T-helper 22 cell (primary cell): ENCODE data around the gene DDOST.

Experiments used
- DNase-seq: peaks from one replicate; pipeline ENCODE4 v3.0.0-alpha.2; 2020; ENCODE audit warnings: low read depth

Gene DDOST

DNA sequence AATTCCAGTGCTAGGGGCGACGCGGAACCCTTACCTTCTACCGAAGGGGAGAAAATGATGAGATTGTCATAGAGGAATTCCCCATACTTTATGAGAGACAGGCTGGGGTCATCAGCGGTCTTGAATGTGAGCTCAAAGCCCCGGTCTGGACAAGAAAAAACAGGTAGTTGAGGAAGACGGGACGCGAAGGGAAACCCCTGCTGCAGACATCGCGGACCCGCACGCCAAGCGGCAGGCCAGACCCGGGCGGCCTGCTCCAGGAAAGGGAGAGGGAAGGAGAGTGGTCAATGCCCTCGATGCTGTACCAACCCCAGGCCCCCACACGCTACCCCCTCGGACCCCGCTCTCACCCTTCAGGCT lies 342 bp downstream of the DDOST start:
- DNase-seq, result no peak

DNA sequence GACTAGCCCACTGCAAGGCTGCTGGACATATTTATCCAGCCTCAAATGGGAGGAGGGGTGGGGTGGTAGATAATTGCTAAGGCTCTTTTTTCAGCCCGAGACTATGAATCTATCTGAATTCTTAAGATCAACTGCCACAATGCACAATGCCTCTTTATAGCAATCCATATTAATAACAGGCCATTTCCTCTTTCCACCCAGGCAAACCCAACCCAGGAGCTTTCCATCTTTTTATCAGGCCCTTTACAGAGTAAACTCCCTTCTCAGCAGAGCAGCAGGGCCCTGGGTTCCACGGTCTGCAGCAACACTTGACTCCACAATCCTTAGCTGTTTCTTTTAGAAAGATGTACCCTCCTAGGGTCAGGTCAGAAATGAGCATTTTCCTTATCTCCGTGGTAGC lies 806 bp downstream of the DDOST start:
- no peak for DNase-seq

DNA sequence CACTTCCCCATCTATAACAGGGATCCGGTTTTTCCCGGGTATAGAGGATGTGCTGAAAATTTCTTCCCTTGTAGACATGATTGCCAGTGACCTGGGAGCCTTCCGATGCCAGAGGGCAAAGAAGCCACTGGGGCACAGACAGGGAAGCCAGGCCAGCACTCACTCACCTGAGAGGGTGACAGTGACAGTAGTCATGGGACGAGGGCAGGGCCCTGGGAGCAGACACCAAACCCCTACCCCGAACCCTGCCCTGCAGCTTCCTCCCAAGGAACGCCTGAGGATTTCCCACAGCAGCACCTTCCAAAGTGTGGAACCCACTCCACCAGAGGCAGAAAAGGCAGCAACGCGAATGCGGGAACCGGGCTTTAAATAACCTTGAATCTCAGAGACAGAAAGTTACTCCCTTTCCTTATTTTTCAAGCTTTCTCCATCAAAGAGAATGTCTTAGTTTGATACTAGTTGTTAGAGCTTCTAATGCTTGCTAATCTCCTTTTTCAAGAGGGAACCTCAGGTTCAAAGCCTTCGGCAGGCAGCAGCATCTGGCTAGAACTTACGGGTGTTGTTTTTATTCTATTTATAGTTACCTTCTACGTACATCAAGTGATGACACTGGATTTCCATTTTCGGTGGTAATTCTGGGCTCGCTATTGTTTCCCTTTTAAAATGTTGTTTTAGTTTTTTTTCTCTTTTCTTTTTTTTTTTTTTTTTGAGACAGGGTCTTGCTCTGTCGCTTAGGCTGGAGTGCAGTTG lies 2.8 kb downstream of the DDOST start:
- no peak for DNase-seq

DNA sequence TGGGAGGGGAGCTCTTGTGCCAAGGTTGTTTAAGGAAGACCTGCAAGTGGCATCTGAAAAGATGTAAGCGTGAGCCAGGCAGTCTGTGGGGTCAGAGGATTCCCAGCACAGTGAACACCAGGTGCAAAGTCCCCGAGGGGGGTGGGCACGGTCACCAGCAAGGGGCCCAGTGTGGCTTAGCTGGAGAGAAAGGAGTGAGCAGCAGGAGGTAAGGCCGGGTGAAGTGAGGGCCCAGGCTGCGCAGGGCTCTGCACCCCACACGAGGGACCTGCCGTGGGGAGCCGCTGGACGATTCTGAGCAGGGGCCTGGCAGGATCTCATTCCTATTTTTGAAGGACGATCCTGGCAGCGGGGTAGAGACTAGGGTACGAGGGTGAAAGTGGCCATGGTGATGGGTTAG lies 4.1 kb downstream of the DDOST start:
- DNase-seq, result no peak

DNA sequence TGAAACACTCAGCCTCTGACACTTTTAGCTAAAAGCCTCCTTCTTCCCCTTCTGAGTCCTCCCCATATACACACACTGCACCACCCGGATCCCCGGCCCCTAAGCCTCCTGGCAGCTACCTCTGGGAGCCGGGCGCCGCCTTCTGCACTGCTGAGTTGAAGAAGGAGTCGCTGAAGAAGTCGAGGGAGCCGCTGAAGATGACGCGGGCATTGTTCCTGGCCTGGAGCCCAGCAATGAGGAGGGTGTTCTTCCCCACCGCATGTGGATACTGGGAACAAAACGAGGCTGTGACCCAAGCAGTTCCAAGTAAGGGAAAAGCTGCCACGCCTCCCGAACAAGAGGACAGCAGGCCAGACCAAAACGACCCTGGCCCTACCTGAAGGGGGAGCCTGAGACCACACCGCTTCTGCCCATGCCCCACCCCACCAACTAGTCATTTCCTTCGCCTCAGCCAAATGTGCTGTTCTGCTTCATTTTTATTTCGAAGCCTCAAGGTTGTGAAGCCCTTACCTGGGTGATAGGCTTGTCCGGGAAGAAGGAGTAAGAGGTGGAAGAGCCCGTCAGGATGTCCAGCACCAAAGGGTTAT lies 7.0 kb downstream of the DDOST start:
- no peak for DNase-seq

DNA sequence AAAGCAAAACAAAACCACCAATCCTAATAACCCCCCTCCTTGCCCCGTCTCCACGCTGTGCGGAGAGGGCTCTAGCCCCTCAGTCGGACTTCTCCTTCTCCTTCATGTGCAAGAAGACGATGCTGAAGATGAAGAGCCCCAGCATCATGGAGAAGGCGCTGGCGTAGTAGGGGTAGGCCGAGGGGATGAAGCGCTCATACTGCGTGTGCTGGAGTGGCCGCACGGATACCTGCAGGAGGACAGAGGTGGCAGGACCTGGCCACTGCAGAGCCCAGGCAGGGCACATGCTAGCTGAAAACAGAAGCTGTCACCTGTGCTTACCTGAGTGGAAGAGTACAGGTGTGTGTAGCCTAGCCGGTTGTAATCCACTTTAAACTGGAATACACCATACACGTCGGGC lies 8.9 kb downstream of the DDOST start:
- DNase-seq, result no peak

DNA sequence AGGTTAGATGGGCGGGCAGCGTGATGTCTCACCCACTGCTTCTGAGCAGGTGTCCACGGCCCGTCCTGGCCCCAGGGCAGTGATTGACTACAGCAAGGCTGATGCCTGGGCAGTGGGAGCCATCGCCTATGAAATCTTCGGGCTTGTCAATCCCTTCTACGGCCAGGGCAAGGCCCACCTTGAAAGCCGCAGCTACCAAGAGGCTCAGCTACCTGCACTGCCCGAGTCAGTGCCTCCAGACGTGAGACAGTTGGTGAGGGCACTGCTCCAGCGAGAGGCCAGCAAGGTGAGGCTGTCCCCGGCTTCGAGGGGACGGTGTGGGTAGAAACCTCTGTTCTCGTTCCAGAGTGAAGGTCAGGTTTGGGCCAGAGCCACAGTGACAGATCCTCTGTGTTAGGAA lies 12.2 kb downstream of the DDOST start:
- no peak for DNase-seq

DNA sequence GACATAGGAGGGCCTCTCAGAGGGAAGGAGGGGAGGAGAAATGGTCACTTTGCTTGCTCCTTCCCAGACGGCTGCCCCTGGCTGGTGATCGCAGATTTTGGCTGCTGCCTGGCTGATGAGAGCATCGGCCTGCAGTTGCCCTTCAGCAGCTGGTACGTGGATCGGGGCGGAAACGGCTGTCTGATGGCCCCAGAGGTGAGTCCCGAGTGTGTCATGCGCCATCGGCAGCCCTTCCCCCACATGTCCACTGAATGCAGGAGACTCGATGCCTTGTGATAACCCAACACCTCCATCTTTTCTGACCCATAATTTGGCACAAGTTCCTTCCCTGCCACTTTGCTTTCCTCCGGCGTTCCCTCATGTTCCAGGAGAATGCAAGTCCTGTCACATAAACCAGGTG lies 12.7 kb downstream of the DDOST start:
- no peak for DNase-seq

DNA sequence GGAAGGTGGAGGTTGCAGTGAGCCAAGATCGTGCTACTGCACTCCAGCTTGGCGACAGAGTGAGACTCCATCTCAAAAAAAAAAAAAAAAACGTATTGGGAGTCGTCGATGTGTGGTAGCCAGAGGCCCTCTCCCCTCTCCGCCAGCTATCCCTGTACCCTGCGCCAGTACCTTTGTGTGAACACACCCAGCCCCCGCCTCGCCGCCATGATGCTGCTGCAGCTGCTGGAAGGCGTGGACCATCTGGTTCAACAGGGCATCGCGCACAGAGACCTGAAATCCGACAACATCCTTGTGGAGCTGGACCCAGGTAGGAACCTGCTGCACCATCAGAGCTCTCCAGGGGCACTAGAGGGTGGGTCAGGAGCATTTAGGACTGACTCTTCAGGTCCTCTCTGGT lies 15.8 kb downstream of the DDOST start:
- DNase-seq, result no peak

DNA sequence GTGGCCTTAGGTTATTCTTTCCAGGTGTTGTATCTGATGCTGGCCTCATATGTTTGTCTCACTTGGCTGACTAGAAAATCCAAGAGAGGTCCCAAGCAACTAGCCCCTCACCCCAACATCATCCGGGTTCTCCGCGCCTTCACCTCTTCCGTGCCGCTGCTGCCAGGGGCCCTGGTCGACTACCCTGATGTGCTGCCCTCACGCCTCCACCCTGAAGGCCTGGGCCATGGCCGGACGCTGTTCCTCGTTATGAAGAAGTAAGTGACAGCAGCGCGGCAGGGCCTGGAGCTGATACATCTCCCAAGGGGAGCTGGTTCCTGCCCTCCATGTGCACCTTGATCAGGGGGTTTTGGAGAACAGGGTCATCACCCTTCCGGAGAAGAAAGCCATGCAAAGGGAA lies 16.8 kb downstream of the DDOST start:
- DNase-seq, result no peak

DNA sequence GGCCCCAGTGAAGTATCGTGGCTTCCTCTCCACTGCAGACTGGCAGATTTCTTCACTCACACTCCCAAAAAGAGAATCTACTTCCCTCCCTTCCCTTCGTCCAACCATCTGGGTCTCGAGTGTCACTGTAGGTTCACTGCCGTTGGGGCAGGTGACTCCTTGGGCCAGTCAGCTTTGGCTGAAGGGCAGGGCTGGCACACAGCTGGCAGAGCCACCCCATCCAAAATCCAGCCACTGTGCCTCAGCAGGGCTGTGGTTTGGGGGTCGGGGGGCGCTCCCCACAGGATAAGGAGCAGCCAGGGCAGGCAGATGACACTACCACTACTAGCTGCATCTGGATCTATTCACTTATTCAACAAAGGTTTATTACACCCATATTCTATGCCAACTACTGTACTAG lies 18.1 kb downstream of the DDOST start:
- no peak for DNase-seq

DNA sequence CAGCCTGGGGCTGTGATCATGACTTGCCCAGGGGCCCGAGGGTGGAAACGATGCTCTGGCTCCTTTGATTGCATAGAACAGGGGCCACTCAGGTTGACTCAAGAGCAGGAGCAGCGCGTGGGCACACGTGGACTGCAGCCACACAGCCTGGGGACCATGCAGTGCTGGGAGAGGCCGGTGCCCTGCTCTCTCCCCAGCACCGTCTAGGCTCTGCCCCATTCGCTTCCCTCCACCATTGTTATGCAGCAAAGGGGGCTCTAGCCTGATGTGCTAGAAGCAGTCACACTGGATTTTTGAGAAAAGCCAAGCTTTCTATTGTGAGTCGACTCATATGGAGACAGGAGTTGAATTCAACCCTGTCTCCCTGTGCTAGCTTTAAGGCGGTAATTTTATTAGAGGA lies 19.2 kb downstream of the DDOST start:
- no peak for DNase-seq

DNA sequence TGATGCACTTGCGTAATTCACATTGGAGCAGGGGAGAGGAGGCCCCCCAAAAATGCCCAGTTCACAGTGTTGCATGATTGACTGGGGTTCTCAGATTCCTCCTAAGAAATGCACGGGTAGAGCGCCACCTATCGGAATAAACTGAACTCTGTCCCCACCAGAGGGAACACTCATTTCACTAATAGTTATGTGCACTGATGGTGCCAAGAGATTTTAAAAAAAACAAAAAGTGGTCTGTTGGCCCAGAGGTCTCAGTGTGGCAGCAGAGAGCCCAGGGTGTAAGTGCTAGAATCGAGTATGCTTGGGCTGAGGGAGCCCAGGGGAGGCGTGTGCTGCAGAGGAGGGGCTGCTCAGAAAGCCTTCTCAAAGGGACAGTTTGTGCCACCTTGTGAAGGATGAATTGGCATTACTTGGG lies 21.0 kb downstream of the DDOST start:
- no peak for DNase-seq

DNA sequence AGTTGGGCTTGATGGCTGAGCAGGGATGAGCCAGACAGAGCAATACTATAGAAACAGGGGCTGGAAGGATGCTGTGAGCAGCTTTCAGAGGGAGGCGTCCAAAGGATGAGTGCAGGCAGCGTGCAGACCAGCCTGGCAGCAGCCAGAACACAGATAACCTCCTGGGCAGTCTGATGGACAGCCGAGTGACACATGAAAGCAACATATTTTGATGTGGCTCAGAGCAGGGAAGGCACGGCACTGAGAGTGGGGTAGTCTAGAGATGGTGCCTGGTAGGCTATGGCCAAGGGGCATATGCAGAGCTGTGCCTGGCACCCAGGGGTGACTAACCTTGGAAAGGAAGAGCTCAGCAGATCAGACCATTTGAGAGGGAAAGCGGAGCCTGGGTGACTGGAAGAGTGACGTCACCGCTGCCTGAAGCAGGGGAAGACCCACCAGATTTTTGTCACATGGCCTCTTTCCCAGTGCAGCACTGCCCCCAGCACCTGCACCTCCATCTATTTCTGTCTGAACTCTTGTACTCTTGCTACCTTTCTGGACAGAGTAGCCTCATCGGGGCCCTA lies 24.3 kb downstream of the DDOST start:
- no peak for DNase-seq

DNA sequence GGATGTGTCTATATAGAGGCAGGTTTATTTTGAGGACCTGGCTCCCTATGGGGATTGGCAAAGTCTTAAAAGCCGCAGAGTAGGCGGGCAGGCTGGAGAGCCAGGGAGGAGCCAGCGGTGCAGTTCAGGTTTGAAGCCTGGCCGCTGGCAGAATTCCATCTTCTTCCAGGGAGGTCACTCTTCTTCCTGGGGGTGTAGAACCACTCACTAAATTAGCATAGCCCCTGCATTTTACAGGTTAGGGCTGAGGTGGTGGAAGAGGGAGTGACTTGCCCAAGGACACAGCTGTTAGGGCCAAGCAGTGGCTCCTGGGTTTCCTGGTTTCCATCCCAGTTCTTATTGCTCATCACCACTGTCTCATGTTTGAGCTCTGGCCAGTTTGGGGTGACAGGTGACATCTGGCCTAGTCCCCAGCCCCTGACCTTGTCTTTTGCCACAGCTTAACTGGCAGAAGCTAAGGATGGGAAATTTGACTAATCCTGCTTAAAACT lies 26.5 kb downstream of the DDOST start:
- no peak for DNase-seq

DNA sequence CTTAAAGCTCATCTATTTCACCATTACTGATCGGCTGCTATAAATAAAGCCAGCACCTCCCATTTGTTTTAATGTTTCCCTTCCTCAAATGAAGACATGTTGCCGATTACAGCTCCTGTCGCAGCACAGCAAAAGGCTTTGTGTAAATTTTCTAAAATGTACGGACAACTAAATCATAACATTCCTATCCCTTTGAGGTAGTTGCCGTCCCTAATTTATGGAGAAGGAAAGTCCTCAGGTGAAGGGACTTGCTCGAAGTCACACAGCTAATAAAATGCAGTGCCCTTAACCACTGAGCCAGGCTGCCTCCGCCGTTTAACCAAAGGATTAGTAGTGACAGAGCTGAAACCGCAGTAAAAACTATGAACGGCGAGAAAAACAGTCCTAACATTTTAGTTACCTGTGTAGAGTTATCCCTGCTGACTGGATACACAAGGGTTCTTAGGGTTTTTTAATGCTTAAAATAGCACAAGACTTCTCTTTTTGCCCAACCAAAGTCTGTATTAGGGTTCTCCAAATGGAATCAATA lies 27.0 kb downstream of the DDOST start:
- DNase-seq, result no peak

DNA sequence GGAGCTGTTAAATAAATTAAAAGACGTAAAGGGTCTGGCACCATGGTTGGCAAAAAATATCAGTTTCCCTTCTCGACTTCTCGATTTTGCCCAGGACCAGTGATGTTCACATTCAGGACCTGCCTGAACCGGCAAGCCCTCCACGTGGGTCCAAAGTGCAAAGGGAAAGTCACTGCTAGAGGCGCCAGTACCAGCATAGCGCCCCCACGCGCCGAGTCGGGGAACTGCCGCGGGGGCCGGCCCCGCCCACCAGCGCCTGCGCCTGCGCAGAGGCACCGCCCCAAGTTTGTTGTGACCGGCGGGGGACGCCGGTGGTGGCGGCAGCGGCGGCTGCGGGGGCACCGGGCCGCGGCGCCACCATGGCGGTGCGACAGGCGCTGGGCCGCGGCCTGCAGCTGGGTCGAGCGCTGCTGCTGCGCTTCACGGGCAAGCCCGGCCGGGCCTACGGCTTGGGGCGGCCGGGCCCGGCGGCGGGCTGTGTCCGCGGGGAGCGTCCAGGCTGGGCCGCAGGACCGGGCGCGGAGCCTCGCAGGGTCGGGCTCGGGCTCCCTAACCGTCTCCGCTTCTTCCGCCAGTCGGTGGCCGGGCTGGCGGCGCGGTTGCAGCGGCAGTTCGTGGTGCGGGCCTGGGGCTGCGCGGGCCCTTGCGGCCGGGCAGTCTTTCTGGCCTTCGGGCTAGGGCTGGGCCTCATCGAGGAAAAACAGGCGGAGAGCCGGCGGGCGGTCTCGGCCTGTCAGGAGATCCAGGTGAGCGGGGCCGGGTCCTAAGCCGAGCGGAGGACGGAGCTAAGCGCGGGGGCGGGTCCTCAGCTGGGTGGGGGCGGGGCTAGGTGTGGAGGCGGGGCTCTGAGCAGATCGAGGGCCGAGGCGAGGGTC lies 27.7 kb downstream of the DDOST start, which contains the start of gene PINK1:
Gene PINK1 (plus strand): TSS at position 269 of the 875 bp plus-strand sequence. CDS start 91 bp downstream, at position 360.
- peak; percentile 61 for DNase-seq

DNA sequence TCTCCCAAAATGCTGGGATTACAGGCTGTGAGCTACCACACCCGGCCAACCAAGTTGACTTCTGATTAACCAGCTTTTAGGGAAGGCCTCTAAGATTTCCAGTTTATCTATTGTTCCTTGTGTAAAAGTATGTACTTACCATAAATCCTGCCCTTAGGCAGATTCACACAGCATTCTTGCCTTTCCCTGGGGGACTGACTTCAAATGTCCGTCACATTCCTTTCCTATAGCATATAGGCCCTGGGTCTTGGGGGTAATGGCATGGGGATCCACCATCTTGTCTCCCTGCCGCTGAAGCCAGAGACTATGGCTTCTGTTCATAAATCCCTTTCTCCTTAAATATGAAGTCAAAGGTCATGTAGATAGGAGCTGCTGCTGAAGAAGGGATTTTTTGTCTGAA lies 28.8 kb downstream of the DDOST start:
- DNase-seq, result no peak

DNA sequence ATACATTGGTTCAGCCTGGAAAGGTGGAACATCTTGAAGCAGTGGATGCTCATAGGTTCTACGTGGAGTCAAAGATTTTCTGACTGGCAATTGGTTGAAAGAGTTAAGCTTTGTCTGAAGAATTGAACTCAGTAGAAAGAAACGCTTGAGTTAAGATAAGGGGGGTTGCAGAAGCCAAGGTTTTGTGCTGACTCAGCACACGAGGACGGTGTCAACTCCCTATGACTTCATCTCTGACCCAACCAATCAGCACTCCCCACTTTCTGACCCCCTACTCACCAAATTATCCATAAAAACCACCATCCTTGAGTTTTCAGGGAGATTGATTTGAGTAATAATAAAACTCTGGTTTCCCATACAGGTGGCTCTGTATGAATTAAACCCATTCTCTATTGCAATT lies 30.4 kb downstream of the DDOST start:
- no peak for DNase-seq

DNA sequence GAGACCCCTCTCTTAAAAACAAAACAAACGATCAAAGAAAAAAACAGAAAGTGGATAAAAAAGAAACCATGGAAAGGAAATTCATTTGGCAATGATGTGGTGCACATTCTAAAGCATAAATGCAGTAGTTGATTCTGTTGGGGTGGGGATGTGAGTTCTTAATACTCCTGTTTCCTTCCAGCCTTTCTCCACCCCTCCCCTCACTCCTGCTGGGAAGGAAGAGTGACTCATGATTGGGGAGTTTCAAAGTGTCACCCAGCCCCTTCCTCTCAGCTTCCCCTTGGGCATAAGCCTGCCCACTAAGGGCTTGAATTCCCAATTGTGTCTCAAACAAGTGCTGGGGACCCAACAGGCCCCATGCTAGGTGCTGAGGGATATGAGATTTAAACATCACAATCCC lies 34.6 kb downstream of the DDOST start:
- no peak for DNase-seq

DNA sequence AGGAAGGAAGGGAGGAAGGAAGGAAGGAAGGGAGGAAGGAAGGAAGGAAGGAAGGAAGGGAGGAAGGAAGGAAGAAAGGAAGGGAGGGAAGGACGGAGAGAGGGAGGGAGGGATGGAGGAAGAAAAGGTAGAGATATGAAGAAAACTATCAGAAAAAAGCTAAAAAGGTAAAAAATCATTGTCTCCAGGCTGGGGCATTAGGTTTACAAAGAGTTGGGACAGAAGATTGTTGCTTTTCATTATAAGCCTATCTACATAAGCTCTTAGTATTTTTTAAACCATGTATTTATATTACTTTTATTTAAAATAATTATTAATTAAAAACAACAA lies 35.1 kb downstream of the DDOST start:
- no peak for DNase-seq
